GM08714 (cell line): ENCODE measurements around the gene GRK3.

ENCODE experiments used
- H3K4me3 ChIP-seq: fragments of 200-500 bp; sonication (Bioruptor generic); 2 replicates; pipeline ENCODE4 v1.5.1; 2014; ENCODE audit warnings: mild to moderate bottlenecking, low read length, inconsistent platforms
- ZNF274 ChIP-seq: IDR thresholded peaks from 2 replicates; pipeline ENCODE4 v1.6.1; 2012; ENCODE audit warnings: mild to moderate bottlenecking, low read depth, low read length

The GRK3 gene

DNA sequence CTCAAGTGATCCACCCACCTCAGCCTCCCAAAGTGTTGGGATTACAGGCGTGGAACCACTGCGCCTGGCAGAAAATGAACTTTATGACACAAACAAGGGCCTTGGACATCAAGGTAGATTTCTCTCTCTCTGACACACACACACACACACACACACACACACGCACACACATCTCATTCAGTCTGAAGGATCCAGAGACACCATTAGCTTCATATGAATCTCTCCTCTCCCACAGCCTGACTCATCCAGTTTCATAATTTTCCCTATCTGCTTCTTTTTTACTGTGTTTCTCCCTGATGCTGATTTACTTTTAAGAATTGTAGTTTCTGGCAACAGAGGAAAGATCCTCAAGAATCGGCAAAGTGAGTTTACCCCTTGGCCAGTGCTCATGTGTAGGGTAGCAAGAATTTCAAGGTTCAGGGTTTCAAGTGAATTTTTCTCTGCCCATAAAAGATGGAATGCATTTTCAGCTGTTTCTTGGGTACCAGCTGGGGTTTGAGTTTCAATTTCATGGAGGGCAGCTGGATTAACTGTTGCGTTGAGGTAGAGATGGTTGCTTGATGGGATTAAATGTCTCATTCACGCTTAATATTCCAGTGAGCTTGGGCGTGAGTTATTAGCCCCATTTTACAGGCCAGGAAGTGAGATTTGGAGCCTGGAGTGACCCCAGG lies 181.0 kb downstream of the GRK3 start:
- no peak overlapping the region for H3K4me3 ChIP-seq
- TF ChIP-seq ZNF274: no peak

GRCh38 chr22:25746012-25746373 lies 181.5 kb downstream of the GRK3 start:
- no peak for TF ChIP-seq ZNF274
- H3K4me3 ChIP-seq: no peak overlapping the region

GRCh38 chr22:25747245-25747944 lies 182.9 kb downstream of the GRK3 start:
- no peak for TF ChIP-seq ZNF274

DNA sequence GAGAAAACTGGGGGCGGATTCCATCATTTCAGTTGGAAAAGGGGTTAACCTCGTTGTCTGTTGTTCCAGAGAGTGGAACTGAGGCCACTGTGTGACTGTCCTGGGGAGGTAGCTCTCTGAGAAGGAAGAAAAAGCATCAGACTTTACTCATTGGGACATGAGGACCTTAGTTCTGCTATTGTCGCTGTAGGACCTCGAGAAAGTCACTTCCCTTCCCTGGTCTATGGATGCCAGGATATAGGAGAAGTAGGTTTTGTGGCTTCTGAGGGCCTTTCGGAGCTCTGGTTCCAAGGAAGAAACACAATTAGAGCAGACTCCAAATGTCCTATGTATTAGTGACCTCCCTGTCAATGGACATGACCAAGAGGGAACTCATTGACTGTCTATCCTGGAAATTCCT lies 183.7 kb downstream of the GRK3 start:
- H3K4me3 ChIP-seq: no peak overlapping the region
- no peak for TF ChIP-seq ZNF274

More at GRCh38 chr22:25747245-25747944, 182.9 kb downstream of the GRK3 start:
- no peak overlapping the region for H3K4me3 ChIP-seq

GRCh38 chr22:25748704-25749103 lies 184.2 kb downstream of the GRK3 start:
- H3K4me3 ChIP-seq: no peak overlapping the region
- no peak for TF ChIP-seq ZNF274

DNA sequence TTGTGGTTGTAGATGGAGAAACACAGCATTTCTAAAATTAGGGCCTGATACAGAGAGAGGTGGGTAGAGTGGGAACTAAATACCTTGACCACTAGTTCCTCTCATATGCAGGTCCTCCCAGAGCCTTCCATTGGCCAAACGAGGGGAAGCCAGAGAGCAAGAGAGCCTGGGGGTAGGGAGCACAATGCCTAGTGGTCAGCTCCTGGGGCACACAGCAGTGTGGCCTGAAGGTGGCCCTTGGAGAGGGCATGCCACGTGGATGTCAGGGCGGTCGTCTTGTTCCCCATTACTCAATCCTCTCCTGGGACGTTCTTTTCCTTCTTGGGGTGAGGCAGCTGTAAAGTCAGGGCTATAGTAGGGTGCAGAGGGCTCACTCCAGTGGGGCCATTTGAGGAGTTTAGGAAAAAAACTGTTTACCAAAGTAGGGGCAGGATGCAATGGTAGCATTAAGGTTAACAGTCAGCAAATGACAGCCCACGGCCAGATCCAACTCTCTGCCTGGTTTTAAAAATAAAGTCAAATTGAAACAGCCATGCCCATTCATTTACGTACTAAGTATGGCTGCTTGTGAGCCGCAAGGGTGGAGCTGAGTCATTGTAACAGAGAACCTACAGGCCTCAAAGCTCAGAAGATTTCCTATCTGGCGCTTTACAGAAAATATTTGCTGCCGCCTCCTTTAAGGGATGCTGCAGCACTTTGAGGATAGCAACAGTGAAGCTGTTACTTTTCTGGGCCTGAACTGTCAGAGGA lies 185.1 kb downstream of the GRK3 start:
- H3K4me3 ChIP-seq: no peak overlapping the region
- TF ChIP-seq ZNF274: no peak

GRCh38 chr22:25750569-25751173 lies 186.2 kb downstream of the GRK3 start:
- TF ChIP-seq ZNF274: no peak

DNA sequence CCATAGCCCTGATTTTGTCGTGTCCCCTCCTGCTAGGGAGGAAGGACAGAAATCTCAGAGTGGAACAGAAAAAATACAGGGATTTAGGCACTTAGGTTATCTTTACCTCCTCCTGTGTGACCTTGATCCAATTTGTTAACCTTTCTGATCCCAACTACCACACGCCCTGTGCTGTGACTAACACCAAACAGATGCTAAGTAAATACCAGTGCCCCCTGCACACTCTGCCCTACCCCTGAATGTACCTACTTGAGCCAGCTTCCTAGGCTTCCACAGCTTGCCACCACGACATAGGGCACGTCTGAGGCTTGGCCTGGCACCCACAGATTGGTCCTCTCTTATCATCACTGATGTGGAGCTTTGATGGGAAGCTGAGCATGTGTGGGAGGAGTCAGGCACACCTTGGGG lies 186.7 kb downstream of the GRK3 start:
- no peak overlapping the region for H3K4me3 ChIP-seq
- no peak for TF ChIP-seq ZNF274

More at GRCh38 chr22:25750569-25751173, 186.2 kb downstream of the GRK3 start:
- H3K4me3 ChIP-seq: no peak overlapping the region

DNA sequence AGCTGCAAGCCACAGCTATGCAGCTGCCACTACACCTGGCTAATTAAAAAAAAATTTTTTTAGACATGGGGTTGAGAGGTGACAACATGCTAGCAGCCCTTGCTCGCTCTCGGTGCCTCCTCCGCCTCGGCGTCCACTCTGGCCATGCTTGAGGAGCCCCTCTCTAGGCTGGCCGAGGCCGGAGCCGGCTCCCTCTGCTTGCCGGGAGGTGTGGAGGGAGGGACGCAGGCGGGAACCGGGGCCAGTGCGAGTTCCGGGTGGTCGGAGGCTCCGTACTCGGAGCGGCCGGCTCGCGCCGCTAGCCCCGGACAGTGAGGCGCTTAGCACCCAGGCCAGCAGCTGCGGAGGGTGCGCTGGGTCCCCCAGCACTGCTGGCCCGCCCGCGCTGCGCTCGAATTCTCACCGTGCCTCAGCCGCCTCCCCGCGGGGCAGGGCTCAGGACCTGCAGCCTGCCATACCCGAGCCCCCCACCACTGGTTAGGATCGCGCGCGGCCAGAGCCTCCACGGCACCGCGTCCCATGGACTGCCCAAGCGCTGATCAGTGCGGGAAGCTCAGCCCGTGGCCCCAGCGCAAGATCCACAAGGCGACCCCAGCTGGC lies 188.2 kb downstream of the GRK3 start:
- TF ChIP-seq ZNF274: no peak
- H3K4me3 ChIP-seq: no peak overlapping the region

DNA sequence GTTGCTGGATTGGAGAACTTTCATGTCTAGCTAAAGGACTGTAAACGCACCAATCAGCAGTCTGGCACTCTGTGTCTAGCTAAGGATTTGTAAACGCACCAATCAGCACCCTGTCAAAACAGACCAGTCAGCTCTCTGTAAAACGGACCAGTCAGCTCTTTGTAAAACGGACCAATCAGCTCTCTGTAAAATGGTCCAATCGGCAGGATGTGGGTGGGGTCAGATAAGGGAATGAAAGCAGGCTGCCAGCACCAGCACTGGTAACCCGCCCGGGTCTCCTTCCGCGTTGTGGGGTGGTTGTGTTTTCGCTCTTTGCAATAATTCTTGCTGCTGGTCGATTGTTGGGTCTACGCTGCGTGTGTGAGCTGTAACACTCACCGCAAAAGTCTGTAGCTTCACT lies 188.8 kb downstream of the GRK3 start:
- H3K4me3 ChIP-seq: no peak overlapping the region
- TF ChIP-seq ZNF274: no peak

DNA sequence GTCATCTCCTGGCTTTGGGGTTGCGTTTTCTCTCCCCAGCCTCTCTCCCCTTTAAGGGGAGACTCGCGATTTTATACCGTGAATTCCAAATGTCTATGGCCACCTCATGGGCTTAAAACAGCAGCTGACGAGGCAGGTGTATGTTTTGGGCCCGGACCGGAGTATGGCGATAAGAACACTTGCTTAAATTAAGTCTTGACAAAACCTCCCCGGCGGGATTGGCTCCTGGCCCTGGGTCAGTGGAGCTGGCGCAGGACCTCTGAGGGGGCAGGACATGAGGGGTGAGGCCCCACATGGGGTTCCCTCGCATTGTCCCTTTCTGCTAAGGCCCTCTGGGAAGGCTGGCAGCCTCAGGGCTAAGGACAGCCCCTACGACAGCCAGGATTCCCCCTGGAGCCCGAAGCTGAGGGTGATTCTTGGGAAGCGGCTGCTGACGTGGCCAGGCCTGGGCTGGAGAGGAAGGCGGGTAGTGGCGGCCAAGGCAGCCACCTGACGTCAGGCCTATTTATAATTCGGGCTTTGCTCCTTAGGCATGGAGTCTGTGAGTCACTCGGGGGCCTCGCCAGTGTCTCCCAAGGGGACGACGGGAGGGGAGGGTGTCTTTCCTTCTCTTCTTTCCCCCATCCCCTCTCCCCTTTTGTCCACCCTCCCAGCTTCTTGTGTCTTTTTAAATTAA lies 190.2 kb downstream of the GRK3 start:
- H3K4me3 ChIP-seq: no peak overlapping the region
- no peak for TF ChIP-seq ZNF274

GRCh38 chr22:25757686-25758085 lies 193.2 kb downstream of the GRK3 start:
- no peak for TF ChIP-seq ZNF274
- no peak overlapping the region for H3K4me3 ChIP-seq

DNA sequence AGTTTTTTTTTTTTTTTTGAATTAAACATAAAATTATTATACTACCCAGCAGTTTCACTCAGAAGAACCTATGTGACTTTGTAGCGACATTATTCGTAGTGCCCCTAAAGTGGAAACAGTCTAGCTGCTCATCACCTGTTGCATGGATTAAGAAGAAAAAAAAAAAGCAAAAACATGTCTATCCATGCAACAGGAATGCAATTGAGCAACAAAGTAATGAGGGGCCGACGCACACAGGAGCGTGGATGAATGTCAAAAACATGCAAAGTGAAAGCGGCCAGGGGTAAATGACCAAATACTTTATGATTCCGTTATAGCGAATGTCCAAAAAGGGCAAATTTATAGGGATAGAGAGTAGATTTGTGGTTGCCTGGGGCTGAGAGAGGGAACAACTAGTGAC lies 193.8 kb downstream of the GRK3 start:
- TF ChIP-seq ZNF274: no peak
- H3K4me3 ChIP-seq: no peak overlapping the region

DNA sequence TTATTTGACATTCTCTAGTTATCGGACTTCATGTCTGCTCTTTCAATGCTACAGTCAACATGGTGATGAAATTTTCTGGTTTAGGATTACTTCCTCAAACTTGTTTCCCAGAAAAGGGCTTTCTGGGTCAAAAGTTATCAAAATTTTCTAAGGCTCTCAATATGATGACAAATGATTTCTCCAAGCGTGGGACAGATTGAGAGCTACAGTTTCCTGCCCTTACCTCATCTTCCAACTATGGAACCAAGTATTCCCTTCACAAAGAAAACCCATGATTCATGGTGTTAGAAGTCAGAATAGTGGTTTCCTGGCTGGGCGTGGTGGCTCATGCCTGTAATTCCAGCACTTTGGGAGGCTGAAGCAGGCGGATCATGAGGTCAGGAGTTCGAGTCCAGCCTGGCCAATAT lies 195.4 kb downstream of the GRK3 start:
- no peak overlapping the region for H3K4me3 ChIP-seq
- TF ChIP-seq ZNF274: no peak
